ENCODE measurements around the gene MICOS13. TPM values are rescaled to one million over a fixed set of nuclear protein-coding genes. Genes with fewer than 3 reads are reported as not detected.

Gene MICOS13
- total and polyA plus RNA-seq, 2 donors (not counting 3 experiments of a cell fraction or from before 2014, with no cell fraction given), result 55.3 to 86.1 TPM

- no peak overlapping the region for H2AFZ ChIP-seq (ENCODE audit: low read depth, low read length)
- TF ChIP-seq JUN (IDR thresholded peaks at IDR 0.05; ENCODE audit: borderline replicate concordance, insufficient read depth, insufficient read length, low read depth) (no peak), GATA2 (IDR thresholded peaks at IDR 0.05; ENCODE audit: insufficient read depth, insufficient read length, low read depth, low read length) (no peak)
- no peak overlapping the region for H3K9ac ChIP-seq (replicated peaks; ENCODE audit: extremely low read depth, insufficient read depth, low read length)
- H3K36me3 ChIP-seq (ENCODE audit: control insufficient read depth in 2 of 2, extremely low read depth in 1 of 2, insufficient read depth in 2 of 2, low read length in 2 of 2), result peaks cover 11 to 50% of the 10 kb centered on the region in 2 experiments
- no peak for DNase-seq (ENCODE audit: low read depth, low spot score)
- ChIA-PET POLR2A (interaction anchor here (1.0 kb wide), 1 partner anchor 8 kb away, joined by 5 read pairs; no protein-coding TSS in a partner anchor), CTCF (interaction anchor here (1.1 kb wide), 1 partner anchor 8 kb away, joined by 4 read pairs; no protein-coding TSS in a partner anchor)
- H3K79me2 ChIP-seq (ENCODE audit: control insufficient read depth, insufficient read depth, low read length), result peaks cover 52% of the 10 kb centered on the region
- H3K27me3 ChIP-seq (ENCODE audit: control insufficient read depth in 2 of 2, insufficient read depth in 2 of 2, low read length in 2 of 2), result no peaks in the 10 kb centered on the region
- no TSS peak for BruUV-seq (replicated peaks)
- no peak for FAIRE-seq
- no peak overlapping the region for H3K27ac ChIP-seq (ENCODE audit: insufficient read depth, low read depth, low read length)
- H3K4me2 ChIP-seq (ENCODE audit: insufficient read depth, low read length), result no peak overlapping the region
- H3K9me3 ChIP-seq (replicated peaks; ENCODE audit: control insufficient read depth, insufficient read depth, low read length), result no peaks in the 10 kb centered on the region
- intact Hi-C loops (cut with micrococcal nuclease) (no loop called here), dilution Hi-C loops (cut with MboI; ENCODE audit: extremely low pct_ligation_motif_present, low sequenced_read_pairs) (no loop called here)
- no peak overlapping the region for H3K4me3 ChIP-seq (replicated peaks in 1 of 3; ENCODE audit: insufficient read depth in 1 of 3, low read depth in 1 of 3, low read length in 3 of 3)
- H3K9me1 ChIP-seq (replicated peaks; ENCODE audit: control insufficient read depth, extremely low read depth, insufficient read depth, low read length), result no peaks in the 10 kb centered on the region
- peaks cover 8% of the 10 kb centered on the region for H3K4me1 ChIP-seq (ENCODE audit: control insufficient read depth, extremely low read depth, insufficient read depth, low read length)
- no peaks in the 10 kb centered on the region for H4K20me1 ChIP-seq (replicated peaks; ENCODE audit: control insufficient read depth, extremely low read depth, insufficient read depth, low read length)
Measured at GRCh38 chr19:5694956-5695648, 14.8 kb upstream of the MICOS13 start.

GRCh38 chr19:5694167-5694955, 14.0 kb upstream of the MICOS13 start:
- no TSS peak for BruUV-seq (replicated peaks)
- dilution Hi-C loops (cut with MboI; ENCODE audit: extremely low pct_ligation_motif_present, low sequenced_read_pairs) (no loop called here), intact Hi-C loops (cut with micrococcal nuclease) (no loop called here)
- Histone ChIP-seq H3K79me2 (ENCODE audit: control insufficient read depth, insufficient read depth, low read length) (peaks cover 52% of the 10 kb centered on the region), H3K27me3 (ENCODE audit: control insufficient read depth in 2 of 2, insufficient read depth in 2 of 2, low read length in 2 of 2) (no peaks in the 10 kb centered on the region), H2AFZ (ENCODE audit: low read depth, low read length) (no peak overlapping the region), H3K4me2 (ENCODE audit: insufficient read depth, low read length) (no peak overlapping the region), H3K9ac (replicated peaks; ENCODE audit: extremely low read depth, insufficient read depth, low read length) (no peak overlapping the region), H3K9me1 (replicated peaks; ENCODE audit: control insufficient read depth, extremely low read depth, insufficient read depth, low read length) (no peaks in the 10 kb centered on the region), H3K9me3 (replicated peaks; ENCODE audit: control insufficient read depth, insufficient read depth, low read length) (no peaks in the 10 kb centered on the region), H3K4me1 (ENCODE audit: control insufficient read depth, extremely low read depth, insufficient read depth, low read length) (peaks cover 8% of the 10 kb centered on the region), H4K20me1 (replicated peaks; ENCODE audit: control insufficient read depth, extremely low read depth, insufficient read depth, low read length) (no peaks in the 10 kb centered on the region), H3K4me3 (replicated peaks in 1 of 3; ENCODE audit: insufficient read depth in 1 of 3, low read depth in 1 of 3, low read length in 3 of 3) (no peak overlapping the region), H3K36me3 (ENCODE audit: control insufficient read depth in 2 of 2, extremely low read depth in 1 of 2, insufficient read depth in 2 of 2, low read length in 2 of 2) (peaks cover 11 to 50% of the 10 kb centered on the region in 2 experiments), H3K27ac (ENCODE audit: insufficient read depth, low read depth, low read length) (no peak overlapping the region)
- FAIRE-seq, result no peak
- TF ChIP-seq EZH2 (IDR thresholded peaks at IDR 0.05; ENCODE audit: borderline replicate concordance, low read depth, low read length, severe bottlenecking) (no peak), MYC (IDR thresholded peaks at IDR 0.05; ENCODE audit: low read depth, low read length) (no peak), GATA2 (IDR thresholded peaks at IDR 0.05; ENCODE audit: insufficient read depth, insufficient read length, low read depth, low read length) (no peak), POLR2AphosphoS5 (IDR thresholded peaks at IDR 0.05; ENCODE audit: insufficient read depth, low read depth, low read length) (peak; percentile 17), MAX (IDR thresholded peaks at IDR 0.05; ENCODE audit: insufficient read depth, insufficient read length) (no peak), CTCF (IDR thresholded peaks at IDR 0.05; ENCODE audit: extremely low read depth in 1 of 2, insufficient read depth in 1 of 2, low read depth in 1 of 2, low read length in 2 of 2) (no peak), POLR2A (IDR thresholded peaks at IDR 0.05; ENCODE audit: low read depth, low read length) (no peak)
- CTCF ChIA-PET, result no interaction called here
- DNase-seq (ENCODE audit: low read depth, low spot score), result no peak
- POLR2A ChIA-PET, result no interaction called here
